ENCODE data around the gene KRTAP10-3. TPM values are rescaled to one million over a fixed set of nuclear protein-coding genes. Genes with fewer than 3 reads are reported as not detected.

KRTAP10-3 gene
- polyA plus RNA-seq, 2 of the 4 experiments (the other 2 are of a cell fraction): not detected

GRCh38 chr21:44599264-44600029, 40.9 kb upstream of the KRTAP10-3 start:
- ATAC-seq (no peak), FAIRE-seq (no peak), DNase-seq (ENCODE audit: low read depth in 1 of 2, low spot score in 1 of 2) (no peak)
- POLR2A ChIA-PET: no interaction called here
- H3K4me2 ChIP-seq: no peak overlapping the region
- H3K4me3 ChIP-seq: no peak overlapping the region
- WGBS (ENCODE audit: missing lambda C conversion rate): 74% methylated on average over 8 of the region's 8 CpGs
- H3K27ac ChIP-seq: no peak overlapping the region
- CTCF ChIA-PET: no interaction called here
- H3K4me1 ChIP-seq: no peaks in the 10 kb centered on the region
- no peaks in the 10 kb centered on the region for H3K9me3 ChIP-seq
- TF ChIP-seq RFX5 (IDR thresholded peaks at IDR 0.05) (no peak), NFE2L2 (conservative IDR thresholded peaks at IDR 0.05; ENCODE audit: low read length) (no peak), USF2 (IDR thresholded peaks at IDR 0.05) (no peak), RCOR1 (IDR thresholded peaks at IDR 0.05; ENCODE audit: low read depth, low read length) (no peak), EHMT2 (IDR thresholded peaks at IDR 0.05; ENCODE audit: low read depth) (no peak), BCL3 (IDR thresholded peaks at IDR 0.05) (no peak), CTCF (IDR thresholded peaks at IDR 0.05) (no peak), TFCP2L1 (CRISPR knock-in tag; IDR thresholded peaks at IDR 0.05) (no peak), ELK1 (IDR thresholded peaks at IDR 0.05; ENCODE audit: low read depth, low read length) (no peak), MAX (IDR thresholded peaks at IDR 0.05) (no peak)

- no peak for ATAC-seq
Observed at GRCh38 chr21:44598061-44598460, 39.5 kb upstream of the KRTAP10-3 start.

More at GRCh38 chr21:44598061-44598460, 39.5 kb upstream of the KRTAP10-3 start:
- H3K4me2 ChIP-seq: no peak overlapping the region
- DNase-seq (ENCODE audit: low read depth in 1 of 2, low spot score in 1 of 2) (no peak), FAIRE-seq (no peak)
- WGBS (ENCODE audit: missing lambda C conversion rate): 77% methylated on average over 11 of the region's 11 CpGs
- H3K4me1 ChIP-seq: no peaks in the 10 kb centered on the region
- H3K27ac ChIP-seq: no peak overlapping the region
- ChIA-PET POLR2A (no interaction called here), CTCF (no interaction called here)
- H3K4me3 ChIP-seq: no peak overlapping the region
- H3K9me3 ChIP-seq: no peaks in the 10 kb centered on the region
- TF ChIP-seq KDM1A (IDR thresholded peaks at IDR 0.05; ENCODE audit: low read depth) (no peak), NR3C1 (IDR thresholded peaks at IDR 0.05) (no peak), PHF8 (IDR thresholded peaks at IDR 0.05; ENCODE audit: borderline replicate concordance, low read depth) (no peak), NPAS2 (CRISPR knock-in tag; IDR thresholded peaks at IDR 0.05; ENCODE audit: borderline replicate concordance) (no peak), HMGXB4 (CRISPR knock-in tag; IDR thresholded peaks at IDR 0.05; ENCODE audit: borderline replicate concordance) (no peak)

Data from A549 (cell line).